Kidney (tissue), 11 donors: Measurements from ENCODE around the gene CTAGE8. TPM values are rescaled to one million over a fixed set of nuclear protein-coding genes. Genes with fewer than 3 reads are reported as not detected.
A peak's percentile ranks its signal among the peaks of the same experiment; 100 is the strongest.
"Not testable (repeated sequence)": the region's sequence is repeated elsewhere in the genome, so short reads cannot be mapped to it uniquely, and the experiment has no call there.

ENCODE experiments used
- DNase-seq, 5 donors: peaks; one replicate each; pipeline ENCODE4 v3.0.0-alpha.2; 2013 to 2020
- FAIRE-seq: peaks from 2 replicates; lab custom pipeline; 2012; peaks lifted over from hg19 to GRCh38; lab: Jason Lieb, UNC
- H3K27ac ChIP-seq, 2 donors: one replicate each; pipeline ENCODE4 v1.7.0; 2013; ENCODE audit warnings: low read depth in 2 of 2, low read length in 2 of 2, inconsistent platforms in 1 of 2
- H3K27me3 ChIP-seq: one replicate; pipeline ENCODE4 v1.7.1; 2013; ENCODE audit warnings: low read length, inconsistent platforms; ENCODE audit not compliant: control insufficient read depth, insufficient read depth
- H3K36me3 ChIP-seq, 3 donors: one replicate each; pipeline versions ENCODE4 v1.7.0 to v1.7.1; 2013; ENCODE audit warnings: low read length in 3 of 3, control low read depth in 1 of 3, inconsistent platforms in 1 of 3; ENCODE audit not compliant: insufficient read depth in 3 of 3, control insufficient read depth in 2 of 3
- H3K4me1 ChIP-seq, 3 donors: one replicate each; pipeline versions ENCODE4 v1.7.0 to v1.7.1; 2013; ENCODE audit warnings: low read length in 3 of 3, inconsistent platforms in 1 of 3, low read depth in 1 of 3; ENCODE audit not compliant: control insufficient read depth in 2 of 3, insufficient read depth in 2 of 3
- H3K4me3 ChIP-seq, 3 donors: one replicate each; pipeline versions ENCODE4 v1.7.0 to v1.8.1; 2013; ENCODE audit warnings: low read length in 3 of 3, control low read depth in 1 of 3, inconsistent platforms in 1 of 3
- H3K9ac ChIP-seq, 3 donors: one replicate each; pipeline versions ENCODE4 v1.7.0 to v1.7.1; 2013; ENCODE audit warnings: low read length in 3 of 3, control low read depth in 1 of 3, inconsistent platforms in 1 of 3
- H3K9me3 ChIP-seq, 3 donors: one replicate each; pipeline versions ENCODE4 v1.7.0 to v1.7.1; 2013; ENCODE audit warnings: low read length in 3 of 3, control low read depth in 1 of 3, inconsistent platforms in 1 of 3; ENCODE audit not compliant: control insufficient read depth in 2 of 3, insufficient read depth in 1 of 3
- intact Hi-C: fragments of 100-400 bp; cut with DNase I; formaldehyde crosslinking; loops from one replicate; pipeline ENCODE4 v1.11.1; 2022
- polyA plus RNA-seq: library from polyadenylated mRNA; stranded (reverse); fragments of 350-450 nt; fragmentation: Illumina TruSeq; extraction: RNeasy Lipid Tissue Mini Kit (QIAGEN cat#74804); gene quantifications from one replicate; pipeline ENCODE4 v1.2.3, GENCODE V29; 2014; ENCODE audit warnings: low read depth, low replicate concordance; ENCODE audit not compliant: insufficient read depth
- total RNA-seq: library from RNA; stranded (reverse); fragmentation: NEBNext Ultra II Directional; extraction: Animal tissue kit (Norgen Biotek cat#: 25700); gene quantifications from one replicate; pipeline ENCODE4 v1.2.1, GENCODE V29; 2021
- donor health status: control.
- donor health status: control.
- donor health status: DM: yes; HTN: yes; CAD: no.
- donor health status: Normal renal cell carcinoma (clear cell type).

The CTAGE8 gene
- total and polyA plus RNA-seq, 2 donors from 2014 or later, result 4.3 to 5.4 TPM

GRCh38 chr7:144238530-144239082, 30.5 kb downstream of the CTAGE8 start:
- H3K9ac ChIP-seq, H3K27ac ChIP-seq, H3K9me3 ChIP-seq, H3K4me3 ChIP-seq, FAIRE-seq, intact Hi-C loops, H3K4me1 ChIP-seq, H3K27me3 ChIP-seq, H3K36me3 ChIP-seq, DNase-seq: not testable (repeated sequence)

- intact Hi-C loops, FAIRE-seq, H3K27me3 ChIP-seq, DNase-seq, H3K9me3 ChIP-seq, H3K36me3 ChIP-seq, H3K9ac ChIP-seq, H3K4me3 ChIP-seq, H3K27ac ChIP-seq, H3K4me1 ChIP-seq: not testable (repeated sequence)
Observed at GRCh38 chr7:144233039-144233438, 36.0 kb downstream of the CTAGE8 start.

- H3K9me3 ChIP-seq, H3K27ac ChIP-seq, H3K27me3 ChIP-seq, intact Hi-C loops, H3K36me3 ChIP-seq, DNase-seq, H3K9ac ChIP-seq, H3K4me1 ChIP-seq, FAIRE-seq, H3K4me3 ChIP-seq: not testable (repeated sequence)
Observed at GRCh38 chr7:144231027-144231426, 38.1 kb downstream of the CTAGE8 start.

DNA sequence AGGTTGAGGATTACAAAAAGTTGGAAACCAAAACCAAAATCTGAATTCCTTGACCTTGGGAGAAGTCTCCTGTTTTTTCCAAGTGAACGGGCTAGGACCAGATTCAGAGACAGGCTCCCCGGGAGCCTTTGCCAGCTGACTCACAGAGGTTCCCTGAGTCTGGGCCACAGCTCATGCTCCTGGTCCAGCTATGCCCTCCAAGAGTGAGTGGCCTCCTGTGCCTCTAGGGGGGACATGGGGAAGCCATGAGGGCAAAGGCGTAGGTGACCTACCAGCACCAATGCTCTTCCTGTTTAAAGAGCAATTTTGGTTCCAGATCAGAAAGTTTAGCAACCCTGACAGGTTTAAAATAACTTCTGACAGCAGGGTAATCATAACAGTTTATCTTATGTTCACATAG, 40.3 kb downstream of the CTAGE8 start:
- H3K9me3 ChIP-seq, H3K27me3 ChIP-seq, H3K27ac ChIP-seq, H3K36me3 ChIP-seq, FAIRE-seq, H3K4me1 ChIP-seq, H3K9ac ChIP-seq, H3K4me3 ChIP-seq, intact Hi-C loops: not testable (repeated sequence)
- DNase-seq, result peak in 1 of 5 donors; percentile 13

DNA sequence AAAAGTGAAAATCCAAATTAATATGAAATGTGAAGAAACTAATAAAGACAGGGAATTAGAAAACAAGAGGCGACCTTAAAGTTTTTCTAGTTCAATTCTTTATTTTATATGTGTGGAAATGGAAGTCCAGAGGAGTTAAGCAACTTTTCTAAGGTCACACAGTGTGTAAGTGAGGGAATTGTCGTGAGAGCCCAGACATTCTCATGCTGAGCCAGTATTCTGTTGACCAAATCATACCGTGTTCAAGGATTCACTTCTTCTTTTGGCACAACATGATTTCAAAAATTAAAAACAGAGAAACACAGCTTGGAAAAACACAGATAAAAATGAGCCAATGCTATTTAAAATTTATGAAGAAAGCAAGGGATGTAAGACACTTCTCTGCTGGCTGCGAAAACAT, 42.2 kb downstream of the CTAGE8 start:
- FAIRE-seq, DNase-seq, H3K36me3 ChIP-seq, H3K9me3 ChIP-seq, H3K4me1 ChIP-seq, H3K27ac ChIP-seq, H3K9ac ChIP-seq, intact Hi-C loops, H3K27me3 ChIP-seq, H3K4me3 ChIP-seq: not testable (repeated sequence)

GRCh38 chr7:144223675-144224074, 45.4 kb downstream of the CTAGE8 start:
- H3K4me1 ChIP-seq, intact Hi-C loops, H3K36me3 ChIP-seq, H3K4me3 ChIP-seq, H3K9ac ChIP-seq, FAIRE-seq, DNase-seq, H3K9me3 ChIP-seq, H3K27me3 ChIP-seq, H3K27ac ChIP-seq: not testable (repeated sequence)

- H3K9me3 ChIP-seq, FAIRE-seq, intact Hi-C loops, H3K4me1 ChIP-seq, H3K27ac ChIP-seq, DNase-seq, H3K4me3 ChIP-seq, H3K27me3 ChIP-seq, H3K9ac ChIP-seq, H3K36me3 ChIP-seq: not testable (repeated sequence)
Observed at GRCh38 chr7:144220531-144220930, 48.6 kb downstream of the CTAGE8 start.

DNA sequence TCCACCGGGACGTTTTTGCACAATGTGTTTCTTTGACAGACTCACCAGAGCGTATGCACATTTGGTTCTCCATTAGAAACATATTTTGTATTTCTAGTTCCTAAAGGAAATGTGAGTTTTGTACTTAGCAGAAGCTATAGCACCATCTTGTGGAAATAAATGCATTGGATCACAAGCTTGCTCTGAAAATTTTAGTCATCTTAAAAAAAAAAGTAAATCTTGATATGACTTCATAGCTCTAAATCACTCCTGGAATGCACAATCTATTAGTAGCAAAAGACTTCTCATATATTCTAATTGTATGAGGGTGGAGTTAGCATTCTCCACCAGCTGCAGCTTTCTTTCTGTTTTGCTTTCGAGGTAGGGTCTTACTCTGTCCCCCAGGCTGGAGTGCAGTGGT, 49.9 kb downstream of the CTAGE8 start:
- FAIRE-seq, result peak; percentile 46
- DNase-seq, H3K9me3 ChIP-seq, H3K27me3 ChIP-seq, H3K9ac ChIP-seq, H3K4me3 ChIP-seq, H3K27ac ChIP-seq, H3K36me3 ChIP-seq, intact Hi-C loops, H3K4me1 ChIP-seq: not testable (repeated sequence)
